ENCODE results near the gene NKAIN1.

- no peak for TF ChIP-seq CTCF (conservative IDR thresholded peaks at IDR 0.05; ENCODE audit: low read depth, low read length)
- no peak for TF ChIP-seq EZH2phosphoT487 (IDR thresholded peaks at IDR 0.05; ENCODE audit: borderline replicate concordance, low read length)
- TF ChIP-seq EZH2 (IDR thresholded peaks at IDR 0.05; ENCODE audit: low read length, unreplicated experiment), result no peak
Observed at GRCh38 chr1:31221072-31221471, 18.6 kb downstream of the NKAIN1 start.
